GM21360 (cell line): ENCODE data around the gene CDRT15.
"Not testable (repeated sequence)": the region's sequence is repeated elsewhere in the genome, so short reads cannot be mapped to it uniquely, and the experiment has no call there.

Source experiments
- ATAC-seq: cut with Tn5 transposase; IDR thresholded peaks from one replicate; pipeline ENCODE4 v1.9.1; 2021; ENCODE audit warnings: mild to moderate bottlenecking, moderate library complexity; ENCODE audit not compliant: unreplicated experiment

CDRT15 gene

GRCh38 chr17:14209215-14209614 lies 27.4 kb downstream of the CDRT15 start:
- ATAC-seq: no peak

GRCh38 chr17:14207791-14208190 lies 28.9 kb downstream of the CDRT15 start:
- ATAC-seq: no peak

- no peak for ATAC-seq
Observed at GRCh38 chr17:14206891-14207290, 29.8 kb downstream of the CDRT15 start.

GRCh38 chr17:14205992-14206461 lies 30.6 kb downstream of the CDRT15 start:
- ATAC-seq: no peak

GRCh38 chr17:14205380-14205779 lies 31.3 kb downstream of the CDRT15 start:
- ATAC-seq: no peak

GRCh38 chr17:14204546-14204945 lies 32.1 kb downstream of the CDRT15 start:
- no peak for ATAC-seq

- no peak for ATAC-seq
Observed at GRCh38 chr17:14204084-14204483, 32.6 kb downstream of the CDRT15 start.

GRCh38 chr17:14203388-14203787 lies 33.3 kb downstream of the CDRT15 start:
- ATAC-seq: no peak

- ATAC-seq: no peak
Observed at GRCh38 chr17:14202388-14203166, 34.1 kb downstream of the CDRT15 start.

- no peak for ATAC-seq
Observed at GRCh38 chr17:14201988-14202380, 34.7 kb downstream of the CDRT15 start.

GRCh38 chr17:14201021-14201987 lies 35.4 kb downstream of the CDRT15 start:
- no peak for ATAC-seq

- ATAC-seq: no peak
Observed at GRCh38 chr17:14200354-14200753, 36.3 kb downstream of the CDRT15 start.

GRCh38 chr17:14199601-14200000 lies 37.1 kb downstream of the CDRT15 start:
- no peak for ATAC-seq

- ATAC-seq: no peak
Observed at GRCh38 chr17:14198575-14198974, 38.1 kb downstream of the CDRT15 start.

GRCh38 chr17:14198013-14198412 lies 38.6 kb downstream of the CDRT15 start:
- ATAC-seq: no peak

- no peak for ATAC-seq
Observed at GRCh38 chr17:14197586-14197985, 39.1 kb downstream of the CDRT15 start.

GRCh38 chr17:14197057-14197456 lies 39.6 kb downstream of the CDRT15 start:
- ATAC-seq: no peak

- no peak for ATAC-seq
Observed at GRCh38 chr17:14196377-14196997, 40.2 kb downstream of the CDRT15 start.

GRCh38 chr17:14192636-14193344 lies 43.9 kb downstream of the CDRT15 start:
- not testable (repeated sequence) for ATAC-seq

- not testable (repeated sequence) for ATAC-seq
Observed at GRCh38 chr17:14192039-14192438, 44.6 kb downstream of the CDRT15 start.

GRCh38 chr17:14191469-14191868 lies 45.2 kb downstream of the CDRT15 start:
- ATAC-seq: not testable (repeated sequence)
